Natural killer cell treated with Interleukin-12 subunit alpha and Interleukin-12 subunit beta and Interleukin-15 and Interleukin-18, amount 100 ng/mL, for 72 hours (primary cell): ENCODE measurements around the gene ZFP36L2. TPM values are rescaled to one million over a fixed set of nuclear protein-coding genes. Genes with fewer than 3 reads are reported as not detected.
A peak's percentile ranks its signal among the peaks of the same experiment; 100 is the strongest.

ENCODE experiments used
- ATAC-seq, 2 donors: fragments of 150-1000 bp; cut with Tn5 transposase in 1 of 2; sonication (Bioruptor Pico), chemical (Tn5 transposase) in 1 of 2; 2 replicates each; pipeline ENCODE4 v1.10.0; 2021
- DNase-seq: peaks from one replicate; pipeline ENCODE4 v3.0.0; 2022; ENCODE audit warnings: low spot score
- H3K27ac Mint-ChIP-seq, 2 donors: 1 replicate in 1 of 2; 2 replicates in 1 of 2; pipeline ENCODE4 v1.8.0; 2022; ENCODE audit warnings: mixed read lengths in 2 of 2, mild to moderate bottlenecking in 1 of 2, moderate library complexity in 1 of 2
- H3K27me3 Mint-ChIP-seq, 2 donors: 1 replicate in 1 of 2; 2 replicates in 1 of 2; pipeline ENCODE4 v1.8.0; 2022; ENCODE audit warnings: mixed read lengths in 2 of 2
- H3K36me3 Mint-ChIP-seq: one replicate; pipeline ENCODE4 v1.8.0; 2022; ENCODE audit warnings: mixed read lengths
- H3K4me1 Mint-ChIP-seq, 2 donors: 1 replicate in 1 of 2; 2 replicates in 1 of 2; pipeline ENCODE4 v1.8.0; 2022; ENCODE audit warnings: low read depth in 2 of 2, mixed read lengths in 2 of 2, mild to moderate bottlenecking in 1 of 2
- H3K4me3 Mint-ChIP-seq: one replicate; pipeline ENCODE4 v1.8.0; 2022; ENCODE audit warnings: mixed read lengths
- H3K9me3 Mint-ChIP-seq: 2 replicates; pipeline ENCODE4 v1.8.0; 2022; ENCODE audit warnings: mixed read lengths
- total RNA-seq, 2 donors: library from RNA; stranded (reverse); gene quantifications; one replicate each; pipeline ENCODE4 v1.2.3, GENCODE V29; 2022

Gene ZFP36L2, protein sequence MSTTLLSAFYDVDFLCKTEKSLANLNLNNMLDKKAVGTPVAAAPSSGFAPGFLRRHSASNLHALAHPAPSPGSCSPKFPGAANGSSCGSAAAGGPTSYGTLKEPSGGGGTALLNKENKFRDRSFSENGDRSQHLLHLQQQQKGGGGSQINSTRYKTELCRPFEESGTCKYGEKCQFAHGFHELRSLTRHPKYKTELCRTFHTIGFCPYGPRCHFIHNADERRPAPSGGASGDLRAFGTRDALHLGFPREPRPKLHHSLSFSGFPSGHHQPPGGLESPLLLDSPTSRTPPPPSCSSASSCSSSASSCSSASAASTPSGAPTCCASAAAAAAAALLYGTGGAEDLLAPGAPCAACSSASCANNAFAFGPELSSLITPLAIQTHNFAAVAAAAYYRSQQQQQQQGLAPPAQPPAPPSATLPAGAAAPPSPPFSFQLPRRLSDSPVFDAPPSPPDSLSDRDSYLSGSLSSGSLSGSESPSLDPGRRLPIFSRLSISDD
- 10 to 100 TPM; 22.3 to 24.7 TPM for total RNA-seq

DNA sequence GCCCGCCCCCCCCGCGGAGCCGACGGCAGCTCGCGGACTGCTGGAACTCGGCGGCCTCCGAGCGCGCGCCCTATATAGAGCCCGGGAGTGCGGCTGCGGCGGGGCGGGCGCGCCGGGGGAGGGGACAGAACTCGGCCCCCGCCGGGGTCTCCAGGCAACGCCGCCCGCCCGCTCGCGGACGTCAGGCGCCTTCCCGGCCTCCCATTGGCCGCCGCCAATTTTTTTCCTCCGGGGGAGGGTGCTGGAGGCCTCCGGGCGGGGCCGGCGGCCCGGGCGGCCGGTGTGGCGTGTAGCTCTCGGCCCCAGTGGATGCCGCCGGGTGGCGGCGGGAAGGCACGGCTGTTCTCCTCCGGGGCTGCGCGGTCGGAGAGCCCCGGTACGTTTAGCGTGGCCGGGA is at the start of gene ZFP36L2:
Gene ZFP36L2 (minus strand): TSS at position 49 of the 397 bp plus-strand sequence. CDS start 291 bp downstream, outside the sequence.
- H3K27ac Mint-ChIP-seq = peak within 1 kb of the TSS; percentile 72 to 85
- peaks cover 44 to 49% of the 10 kb centered on the region in 2 donors for H3K4me1 Mint-ChIP-seq
- peak within 1 kb of the TSS; percentile 84 for H3K4me3 Mint-ChIP-seq
- H3K27me3 Mint-ChIP-seq = no peaks in the 10 kb centered on the region
- no peaks in the 10 kb centered on the region for H3K9me3 Mint-ChIP-seq
- H3K36me3 Mint-ChIP-seq = peaks cover 10% of the 10 kb centered on the region
- DNase-seq = peak; percentile 96
- ATAC-seq = peak; percentile 84 to 87

DNA sequence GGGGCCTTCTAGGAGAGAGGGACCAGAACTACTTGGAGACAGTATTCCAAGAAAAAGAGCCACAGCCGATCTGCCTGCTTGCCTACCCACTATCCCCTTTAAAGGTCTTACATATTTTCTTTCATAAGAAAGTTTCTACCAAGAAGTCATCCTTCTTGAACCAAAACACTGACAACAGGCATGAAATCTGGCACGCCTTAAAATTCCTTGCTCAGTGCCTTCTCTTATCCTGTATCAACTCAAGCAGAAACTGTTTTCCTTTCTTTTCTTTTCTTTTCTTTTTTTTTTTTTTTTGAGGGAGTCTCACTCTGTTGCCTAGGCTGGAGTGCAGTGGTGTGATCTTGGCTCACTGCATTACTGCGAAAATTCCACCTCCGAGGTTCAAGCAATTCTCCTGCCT is 48.3 kb upstream of the ZFP36L2 start:
- no peak for DNase-seq
- no peaks in the 10 kb centered on the region for H3K27me3 Mint-ChIP-seq
- H3K27ac Mint-ChIP-seq = no peak overlapping the region
- no peaks in the 10 kb centered on the region for H3K9me3 Mint-ChIP-seq
- peaks cover 0 to 4% of the 10 kb centered on the region in 2 donors for H3K4me1 Mint-ChIP-seq
- peaks cover 2% of the 10 kb centered on the region for H3K36me3 Mint-ChIP-seq
- no peak overlapping the region for H3K4me3 Mint-ChIP-seq
- no peak for ATAC-seq

DNA sequence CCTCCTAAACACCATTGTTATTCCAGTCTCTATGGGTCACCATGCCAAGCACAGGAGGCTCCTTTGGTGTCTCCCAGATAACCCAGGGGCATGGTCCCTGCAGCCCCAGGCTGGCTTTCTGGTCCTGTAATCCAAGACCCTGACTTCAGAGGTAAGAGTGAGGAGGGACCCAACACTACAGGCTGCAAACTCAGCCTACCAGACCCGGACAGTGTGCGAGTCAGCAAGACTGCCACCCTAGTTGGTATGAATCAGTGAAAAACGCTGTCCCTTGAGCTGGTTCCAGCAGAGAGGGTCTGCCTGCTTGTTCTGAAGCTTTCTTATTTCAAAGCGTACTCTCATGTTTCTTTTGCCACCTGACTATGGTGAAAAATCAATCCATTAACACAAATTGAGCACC is 47.6 kb upstream of the ZFP36L2 start:
- Mint-ChIP-seq H3K4me3 (no peak overlapping the region), H3K27ac (no peak overlapping the region), H3K36me3 (no peaks in the 10 kb centered on the region), H3K27me3 (no peaks in the 10 kb centered on the region), H3K9me3 (no peaks in the 10 kb centered on the region), H3K4me1 (peaks cover 0 to 4% of the 10 kb centered on the region in 2 donors)
- ATAC-seq (no peak), DNase-seq (no peak)

DNA sequence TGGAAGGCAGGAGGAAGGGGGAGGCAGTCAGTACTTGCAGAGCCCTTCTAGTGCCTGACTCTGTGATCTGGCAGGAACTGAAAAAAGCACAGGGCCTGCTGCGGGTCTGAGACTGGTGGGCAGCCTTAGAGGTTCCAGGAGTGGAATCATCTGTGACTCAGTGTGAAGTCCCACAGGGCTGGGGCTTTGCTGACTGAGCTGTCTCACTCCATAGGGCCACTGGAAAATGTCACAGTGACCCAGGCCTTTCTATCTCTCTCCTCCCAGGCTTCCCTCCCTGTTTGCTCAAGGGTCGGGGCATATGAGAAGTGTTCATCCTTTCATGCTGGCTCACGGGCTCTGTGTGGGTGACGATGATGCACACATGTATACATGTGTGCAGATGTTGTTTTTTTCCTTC is 47.1 kb upstream of the ZFP36L2 start:
- Mint-ChIP-seq H3K27ac (no peak overlapping the region), H3K36me3 (no peaks in the 10 kb centered on the region), H3K4me3 (no peak overlapping the region), H3K9me3 (no peaks in the 10 kb centered on the region), H3K27me3 (no peaks in the 10 kb centered on the region), H3K4me1 (peaks cover 4 to 5% of the 10 kb centered on the region in 2 donors)
- ATAC-seq = peak; percentile 40 to 63
- DNase-seq = no peak

DNA sequence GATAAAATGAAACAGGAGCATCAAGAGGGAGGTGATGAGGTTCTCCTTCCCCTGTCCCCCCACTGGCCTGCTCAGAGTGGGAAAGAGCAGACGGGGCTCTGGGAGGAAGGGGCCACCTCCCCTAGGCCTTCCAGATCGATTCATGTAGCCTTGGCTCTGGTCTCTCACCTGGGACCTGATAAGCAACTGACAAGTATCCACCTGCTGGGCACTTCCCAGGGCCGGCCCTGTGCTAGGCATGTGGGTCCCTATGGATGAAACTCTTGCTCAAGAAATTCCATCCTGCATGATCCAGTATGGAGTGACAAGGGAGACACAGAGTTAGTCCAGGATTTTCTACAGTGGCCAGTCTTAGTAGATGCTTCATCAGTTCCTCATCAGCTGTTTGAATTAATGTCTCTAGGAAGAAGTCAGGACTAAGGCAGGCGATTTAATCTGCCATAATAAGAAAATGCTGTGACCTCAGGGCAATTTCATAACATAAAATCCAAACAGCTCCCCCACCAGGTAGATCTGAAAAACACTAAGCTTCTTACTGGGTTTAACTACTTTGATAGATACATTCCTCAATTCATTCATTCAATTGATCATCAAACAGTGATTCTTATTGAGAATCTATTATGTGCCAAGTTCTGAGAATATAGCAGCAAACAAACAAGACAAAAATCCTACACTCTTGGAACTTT is 44.7 kb upstream of the ZFP36L2 start:
- no peaks in the 10 kb centered on the region for H3K27me3 Mint-ChIP-seq
- DNase-seq (no peak), ATAC-seq (peak in 1 of 2 donors; percentile 52)
- no peaks in the 10 kb centered on the region for H3K9me3 Mint-ChIP-seq
- H3K4me1 Mint-ChIP-seq = peaks cover 0 to 5% of the 10 kb centered on the region in 2 donors
- H3K4me3 Mint-ChIP-seq = no peak overlapping the region
- H3K36me3 Mint-ChIP-seq = no peaks in the 10 kb centered on the region
- no peak overlapping the region for H3K27ac Mint-ChIP-seq

DNA sequence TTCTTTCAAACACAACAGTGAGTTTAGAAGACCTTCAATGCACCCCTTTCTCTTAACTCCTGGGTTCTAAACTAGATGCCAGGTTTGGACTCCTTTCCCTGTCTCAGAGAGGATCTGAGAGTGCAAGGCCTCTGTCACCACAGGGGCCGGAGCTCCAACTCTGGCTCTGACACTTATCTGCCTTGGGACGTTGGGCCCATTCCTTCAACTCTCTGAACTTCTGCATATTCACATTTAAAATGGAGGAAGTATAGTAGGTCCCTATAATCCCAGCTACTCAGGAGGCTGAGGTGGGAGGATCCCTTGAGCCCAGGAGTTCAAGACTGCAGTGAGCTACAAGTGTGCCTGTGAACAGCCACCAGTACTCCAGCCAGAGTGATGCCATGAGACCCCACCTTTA is 44.1 kb upstream of the ZFP36L2 start:
- Mint-ChIP-seq H3K27ac (peak overlapping the region in 1 of 2 donors; percentile 70), H3K27me3 (no peaks in the 10 kb centered on the region), H3K36me3 (no peaks in the 10 kb centered on the region), H3K9me3 (no peaks in the 10 kb centered on the region), H3K4me3 (no peak overlapping the region), H3K4me1 (peaks cover 0 to 5% of the 10 kb centered on the region in 2 donors)
- ATAC-seq (no peak), DNase-seq (no peak)

DNA sequence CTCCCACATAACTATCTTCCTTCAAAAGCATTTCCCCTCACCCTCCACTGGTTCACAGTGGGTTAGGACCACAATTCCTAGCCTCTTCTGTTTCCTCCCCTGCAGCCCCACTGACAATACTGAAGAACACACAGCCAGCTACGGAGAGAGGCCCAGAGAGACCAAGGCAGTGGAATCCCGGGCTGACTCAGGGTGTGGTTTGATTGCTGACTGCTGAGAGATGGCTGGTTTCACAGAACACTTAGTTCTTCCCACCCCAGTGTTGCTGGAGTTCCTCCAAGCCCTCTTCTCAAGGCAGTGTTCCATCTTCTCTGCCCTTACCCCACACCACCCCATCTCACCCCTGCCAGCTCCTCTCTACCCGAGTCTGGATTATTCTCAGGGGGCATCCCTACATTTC is 43.3 kb upstream of the ZFP36L2 start:
- Mint-ChIP-seq H3K4me1 (peaks cover 0 to 5% of the 10 kb centered on the region in 2 donors), H3K9me3 (no peaks in the 10 kb centered on the region), H3K36me3 (no peaks in the 10 kb centered on the region), H3K4me3 (no peak overlapping the region), H3K27ac (no peak overlapping the region), H3K27me3 (no peaks in the 10 kb centered on the region)
- ATAC-seq (no peak), DNase-seq (no peak)

DNA sequence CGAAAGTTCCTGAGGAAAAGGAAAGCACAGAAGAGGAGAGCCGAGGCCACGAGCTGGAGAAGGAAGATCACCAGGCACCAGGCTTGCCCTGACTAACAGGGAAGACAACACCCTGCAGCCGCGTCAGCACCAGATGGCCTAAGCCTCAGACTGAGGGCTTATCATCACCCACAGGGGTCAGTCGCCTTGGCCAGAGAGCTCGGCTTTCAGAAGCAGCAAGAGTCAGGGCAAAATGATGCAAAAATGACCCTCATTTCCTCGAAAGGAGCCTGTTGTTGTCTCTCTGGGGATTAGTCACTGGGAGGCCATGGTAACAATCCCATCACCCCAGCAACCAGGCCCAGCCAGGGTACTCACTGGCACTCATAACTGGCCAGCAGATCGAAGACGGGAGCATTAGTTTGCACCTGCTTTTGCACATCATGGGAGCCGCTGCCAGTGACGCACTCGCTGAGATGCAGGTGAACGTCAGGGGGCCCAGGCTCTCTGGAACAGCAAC is 42.7 kb upstream of the ZFP36L2 start:
- Mint-ChIP-seq H3K36me3 (no peaks in the 10 kb centered on the region), H3K4me3 (no peak overlapping the region)

DNA sequence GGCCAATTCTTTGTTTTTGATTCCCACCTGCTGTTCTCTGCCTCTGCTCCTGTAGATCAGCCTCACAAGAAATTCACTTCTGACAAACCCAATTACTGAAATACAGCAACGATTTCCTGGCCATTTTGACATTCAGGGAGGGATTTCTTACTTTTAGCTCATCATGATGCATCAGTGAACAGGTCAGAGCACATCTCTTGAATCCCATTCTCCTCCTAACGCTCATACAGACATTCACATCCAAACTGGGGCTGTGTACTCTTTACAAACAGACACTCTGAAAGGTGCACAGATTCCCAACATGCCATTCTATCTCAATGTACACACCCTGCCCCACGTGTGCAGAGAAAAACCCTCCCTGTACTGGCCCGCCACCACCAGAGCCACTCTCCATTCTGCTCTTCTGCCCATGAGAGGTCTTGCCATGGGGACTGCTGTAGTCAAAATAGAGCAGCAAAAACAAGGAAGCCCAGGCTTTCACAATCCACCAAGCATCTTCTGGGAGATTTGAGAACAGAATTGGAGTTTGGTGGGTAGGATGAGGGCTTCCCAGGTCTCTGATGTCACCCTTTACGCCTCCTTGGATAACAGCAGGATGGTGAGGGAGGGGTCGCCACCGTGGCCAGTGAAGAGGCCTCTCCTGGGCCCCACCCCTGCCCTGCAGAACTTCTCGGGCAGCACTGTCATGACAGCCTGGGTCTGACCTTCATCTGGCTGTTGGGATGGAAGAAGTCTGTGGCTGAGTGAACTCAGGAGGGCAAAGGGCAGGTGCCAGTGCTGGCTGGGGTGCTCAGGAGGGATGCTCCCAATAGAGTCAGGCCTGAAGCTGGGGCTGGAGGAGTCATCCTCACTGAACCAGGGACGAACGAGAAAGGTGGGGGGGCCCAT is 41.9 kb upstream of the ZFP36L2 start:
- H3K4me3 Mint-ChIP-seq = no peak overlapping the region
- H3K27ac Mint-ChIP-seq = no peak overlapping the region
- peaks cover 0 to 5% of the 10 kb centered on the region in 2 donors for H3K4me1 Mint-ChIP-seq
- no peaks in the 10 kb centered on the region for H3K36me3 Mint-ChIP-seq
- no peaks in the 10 kb centered on the region for H3K9me3 Mint-ChIP-seq
- ATAC-seq = no peak
- no peak for DNase-seq
- H3K27me3 Mint-ChIP-seq = no peaks in the 10 kb centered on the region

More for the DNA sequence above, 42.7 kb upstream of the ZFP36L2 start:
- no peaks in the 10 kb centered on the region for H3K9me3 Mint-ChIP-seq
- no peak overlapping the region for H3K27ac Mint-ChIP-seq
- H3K27me3 Mint-ChIP-seq = no peaks in the 10 kb centered on the region
- DNase-seq = no peak
- peaks cover 0 to 5% of the 10 kb centered on the region in 2 donors for H3K4me1 Mint-ChIP-seq
- ATAC-seq = no peak

DNA sequence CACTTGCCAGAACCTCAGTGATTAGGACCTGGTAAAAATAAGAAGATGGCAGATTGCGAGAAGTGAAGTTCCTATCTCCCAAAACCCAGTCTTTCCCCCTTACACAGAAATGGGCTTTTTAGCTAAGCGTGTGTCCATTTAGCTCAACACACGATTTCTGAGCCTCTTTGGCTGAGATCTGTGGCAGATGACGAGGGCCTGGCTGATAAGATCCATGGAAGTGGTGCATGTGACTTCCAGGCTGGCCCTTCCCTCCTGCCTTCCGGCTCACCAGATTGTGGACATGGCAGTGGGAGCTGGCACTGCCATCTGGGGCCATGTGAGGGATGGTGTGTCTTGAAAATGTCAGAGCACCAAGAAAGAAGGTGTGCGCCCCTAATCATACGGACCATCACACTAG is 41.0 kb upstream of the ZFP36L2 start:
- Mint-ChIP-seq H3K4me1 (peaks cover 0 to 5% of the 10 kb centered on the region in 2 donors), H3K27ac (no peak overlapping the region), H3K27me3 (no peaks in the 10 kb centered on the region), H3K36me3 (no peaks in the 10 kb centered on the region), H3K9me3 (no peaks in the 10 kb centered on the region), H3K4me3 (no peak overlapping the region)
- ATAC-seq = no peak
- no peak for DNase-seq

DNA sequence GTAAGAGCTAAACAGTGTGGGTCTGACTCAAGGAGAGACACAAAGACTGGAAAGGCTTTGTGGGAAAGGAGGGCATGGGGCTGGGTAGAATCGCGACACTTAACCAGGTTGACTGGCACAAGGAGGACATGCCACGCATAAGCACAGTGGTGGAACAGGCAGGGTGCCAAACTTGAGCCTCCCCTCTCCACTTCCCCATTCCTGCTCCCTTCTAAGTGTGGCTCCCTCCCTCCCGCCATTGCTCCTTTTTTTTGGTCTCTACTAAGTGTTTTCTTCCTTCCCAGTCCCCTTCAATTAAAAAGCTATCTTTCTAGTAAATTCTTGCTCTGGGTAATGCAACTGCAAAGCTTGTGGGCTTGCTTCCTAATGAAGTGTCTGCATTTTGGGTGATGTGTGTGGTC is 40.3 kb upstream of the ZFP36L2 start:
- Mint-ChIP-seq H3K27me3 (no peaks in the 10 kb centered on the region), H3K27ac (no peak overlapping the region), H3K4me3 (no peak overlapping the region), H3K36me3 (no peaks in the 10 kb centered on the region), H3K9me3 (no peaks in the 10 kb centered on the region), H3K4me1 (peaks cover 0 to 5% of the 10 kb centered on the region in 2 donors)
- DNase-seq (no peak), ATAC-seq (no peak)

DNA sequence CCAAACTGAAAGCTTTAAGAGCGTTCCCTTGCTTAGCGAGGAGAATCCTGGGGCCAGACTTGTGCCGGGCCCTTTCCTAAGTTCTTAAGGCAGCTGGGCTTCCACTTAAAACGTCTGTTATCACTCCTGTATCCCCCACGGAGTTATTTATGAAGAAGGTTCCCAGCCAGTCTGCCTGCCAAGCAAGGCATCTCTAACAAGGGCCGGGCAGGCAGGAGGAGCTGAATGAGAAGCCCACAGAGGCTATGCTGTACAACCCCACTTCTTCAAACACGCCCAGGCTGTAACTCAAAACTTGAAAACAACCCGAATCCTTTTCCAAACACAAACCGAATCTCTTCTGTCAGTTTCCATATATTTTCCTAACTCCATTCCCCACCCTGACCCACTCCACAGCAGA is 39.0 kb upstream of the ZFP36L2 start:
- no peak overlapping the region for H3K4me3 Mint-ChIP-seq
- no peak overlapping the region for H3K27ac Mint-ChIP-seq
- DNase-seq (no peak), ATAC-seq (no peak)
- H3K4me1 Mint-ChIP-seq = peaks cover 0 to 5% of the 10 kb centered on the region in 2 donors
- no peaks in the 10 kb centered on the region for H3K27me3 Mint-ChIP-seq
- no peaks in the 10 kb centered on the region for H3K9me3 Mint-ChIP-seq
- H3K36me3 Mint-ChIP-seq = no peaks in the 10 kb centered on the region

DNA sequence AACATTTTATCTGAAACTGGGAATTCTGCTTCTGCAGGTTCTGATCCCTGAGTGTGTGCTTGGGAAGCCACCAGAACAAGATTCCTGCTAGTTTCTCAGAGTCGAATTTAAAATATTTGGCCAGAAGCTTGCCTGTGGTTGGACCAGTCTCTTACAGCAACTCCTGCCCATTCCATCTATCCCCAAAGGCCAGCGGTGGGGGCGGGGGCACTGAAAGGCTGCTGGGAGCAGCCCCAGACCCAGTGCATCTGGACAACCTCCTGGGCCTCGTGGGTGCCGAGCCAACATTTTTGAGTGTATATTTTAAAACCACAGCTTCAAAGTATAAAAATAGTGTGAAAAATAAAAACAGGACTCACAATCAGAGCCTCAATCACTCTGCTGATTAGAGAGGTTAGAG is 38.6 kb upstream of the ZFP36L2 start:
- DNase-seq (no peak), ATAC-seq (no peak)

More for the DNA sequence above, 38.6 kb upstream of the ZFP36L2 start:
- no peak overlapping the region for H3K4me3 Mint-ChIP-seq
- no peak overlapping the region for H3K27ac Mint-ChIP-seq
- H3K27me3 Mint-ChIP-seq = no peaks in the 10 kb centered on the region
- H3K36me3 Mint-ChIP-seq = no peaks in the 10 kb centered on the region
- H3K9me3 Mint-ChIP-seq = no peaks in the 10 kb centered on the region
- peaks cover 0 to 5% of the 10 kb centered on the region in 2 donors for H3K4me1 Mint-ChIP-seq
